SK-N-DZ (cell line): ENCODE measurements around the gene SORCS2.

ENCODE experiments used
- DNase-seq: peaks from one replicate; pipeline ENCODE4 v3.0.0-alpha.2; 2015; ENCODE audit warnings: low spot score

The SORCS2 gene

GRCh38 chr4:7353046-7353790, 160.9 kb downstream of the SORCS2 start:
- no peak for DNase-seq

GRCh38 chr4:7353846-7354610, 161.7 kb downstream of the SORCS2 start:
- DNase-seq = no peak

DNA sequence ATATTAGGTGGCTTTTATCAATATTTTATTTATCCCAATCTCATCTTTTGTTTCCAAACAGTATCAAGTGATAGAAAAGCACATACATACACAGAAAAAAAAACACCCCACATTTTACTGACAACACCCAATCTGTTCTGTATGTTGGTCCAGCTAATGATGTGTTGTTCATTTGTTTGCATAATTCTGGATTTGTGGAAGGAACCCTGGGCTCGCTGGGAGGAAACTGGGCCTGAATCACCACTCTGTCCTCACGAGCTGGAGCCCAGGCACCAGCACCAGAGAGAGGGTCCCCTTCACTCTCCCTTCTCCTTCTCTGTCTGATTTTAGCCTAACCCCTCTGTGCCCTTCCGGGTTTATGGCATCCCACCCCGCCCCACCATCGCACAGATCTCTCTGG, 162.6 kb downstream of the SORCS2 start:
- no peak for DNase-seq

DNA sequence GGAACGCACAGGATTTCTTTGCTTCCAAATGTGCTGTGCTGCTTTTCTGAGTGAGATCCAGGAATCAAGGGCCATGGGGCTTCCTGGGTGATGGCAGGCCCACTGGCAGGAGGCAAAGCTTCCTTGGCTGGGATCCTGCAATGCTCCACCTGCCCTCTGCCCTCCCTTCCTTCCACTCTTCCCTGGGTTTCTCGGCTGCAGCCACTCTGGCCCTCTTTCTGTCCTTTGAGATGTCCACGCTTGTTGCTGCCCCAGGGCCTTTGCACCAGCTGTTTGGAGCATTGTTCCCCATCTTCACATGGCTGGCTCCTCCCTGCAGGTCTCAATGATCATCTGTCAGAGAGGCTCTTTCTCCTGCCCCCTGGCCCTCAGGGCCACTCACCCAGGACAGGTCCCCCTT, 163.5 kb downstream of the SORCS2 start:
- no peak for DNase-seq

GRCh38 chr4:7356667-7357310, 164.5 kb downstream of the SORCS2 start:
- no peak for DNase-seq

DNA sequence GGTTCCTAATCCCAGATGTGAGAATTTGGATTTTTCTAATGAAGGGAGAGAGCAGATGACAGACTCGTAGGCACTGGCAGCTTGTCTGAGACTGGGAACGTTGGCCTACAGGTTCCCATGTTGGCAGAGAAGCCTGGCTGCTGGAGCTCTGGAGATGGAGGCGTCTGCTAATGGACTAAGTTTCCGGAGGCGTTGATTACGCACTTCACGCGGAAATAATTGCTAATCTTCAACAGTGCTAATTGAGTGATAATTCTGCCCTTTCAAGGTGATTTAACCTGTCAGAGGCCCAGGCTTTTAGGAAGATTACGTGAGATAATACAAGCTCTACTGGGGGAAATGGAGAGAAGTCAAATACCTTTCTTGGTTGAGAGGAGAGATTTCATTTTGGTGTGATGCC, 165.0 kb downstream of the SORCS2 start:
- DNase-seq = no peak

- DNase-seq = no peak
Observed at GRCh38 chr4:7358100-7358735, 165.9 kb downstream of the SORCS2 start.

DNA sequence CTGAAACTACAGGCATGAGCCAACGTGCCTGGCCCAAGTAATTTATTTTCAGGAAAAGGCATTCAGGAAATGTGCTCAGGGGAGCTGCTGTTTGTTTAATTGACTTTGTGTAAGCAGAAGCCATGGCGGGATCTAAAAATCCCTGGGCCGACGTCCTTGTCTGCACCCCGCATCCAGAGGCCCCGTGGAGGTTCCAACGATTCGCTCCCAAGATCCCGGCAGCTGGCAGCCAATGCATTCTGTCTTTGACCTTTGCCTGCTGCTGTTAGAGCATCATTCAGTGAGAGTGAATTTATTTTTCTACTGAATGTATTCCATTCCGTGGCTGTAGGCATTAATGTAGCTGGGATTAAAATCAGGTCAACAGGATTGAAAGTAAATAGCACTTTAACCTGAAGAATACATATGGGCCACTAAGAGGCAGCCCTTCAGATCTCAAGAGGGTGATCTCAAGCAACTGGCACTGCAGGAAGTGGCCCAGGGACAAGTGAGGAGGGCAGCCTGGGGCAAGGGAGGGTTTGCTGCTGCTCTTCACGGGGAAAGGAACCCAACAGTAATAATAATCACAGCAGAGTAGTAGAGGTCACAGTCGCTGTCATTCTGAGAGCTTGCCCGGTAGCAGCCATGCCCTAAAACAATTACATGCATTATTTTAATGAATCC, 167.2 kb downstream of the SORCS2 start:
- no peak for DNase-seq

- DNase-seq = no peak
Observed at GRCh38 chr4:7360806-7361205, 168.5 kb downstream of the SORCS2 start.

GRCh38 chr4:7361280-7361895, 169.1 kb downstream of the SORCS2 start:
- DNase-seq = no peak

- DNase-seq = no peak
Observed at GRCh38 chr4:7362341-7362740, 170.0 kb downstream of the SORCS2 start.

DNA sequence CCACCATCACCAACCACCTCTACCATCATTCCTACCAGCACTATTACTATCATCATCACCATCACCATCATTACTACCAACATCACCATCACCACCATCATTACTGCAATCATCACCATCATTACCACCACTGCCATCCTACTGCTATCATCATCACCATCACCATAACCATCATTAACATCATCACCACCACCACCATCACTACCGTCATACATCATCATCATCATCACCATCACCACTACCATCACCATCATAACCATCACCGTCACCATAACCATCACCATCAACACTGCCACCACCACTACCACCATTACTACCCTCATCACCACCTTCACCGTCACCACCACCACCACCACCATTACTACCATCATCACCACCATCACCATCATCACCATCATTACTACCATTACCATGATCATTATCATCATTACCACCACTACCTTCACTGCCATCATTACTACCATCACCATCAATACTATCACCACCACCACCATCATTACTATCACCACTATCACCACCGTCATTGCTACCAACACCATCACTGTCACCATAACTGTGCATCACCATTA, 170.6 kb downstream of the SORCS2 start:
- no peak for DNase-seq

DNA sequence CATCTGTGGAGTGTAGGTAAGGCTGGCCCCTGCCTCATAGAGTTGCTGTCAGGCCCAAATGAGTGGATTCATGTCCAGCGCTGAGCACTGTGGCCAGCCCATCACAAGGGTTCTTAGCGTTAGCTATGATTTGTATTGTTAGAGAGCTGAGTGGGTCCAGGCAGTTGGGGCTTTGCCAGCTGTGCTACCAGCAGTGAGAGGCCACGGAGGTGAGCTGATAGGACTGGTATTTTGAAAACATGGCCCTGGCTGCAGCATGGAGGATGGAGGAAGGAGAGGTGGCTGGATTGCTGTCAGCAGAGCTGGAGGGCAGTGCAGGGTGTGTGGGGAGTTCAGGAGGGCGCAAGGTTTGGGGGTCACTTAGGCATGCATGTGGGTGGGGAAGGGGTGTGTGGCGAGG, 172.6 kb downstream of the SORCS2 start:
- no peak for DNase-seq

DNA sequence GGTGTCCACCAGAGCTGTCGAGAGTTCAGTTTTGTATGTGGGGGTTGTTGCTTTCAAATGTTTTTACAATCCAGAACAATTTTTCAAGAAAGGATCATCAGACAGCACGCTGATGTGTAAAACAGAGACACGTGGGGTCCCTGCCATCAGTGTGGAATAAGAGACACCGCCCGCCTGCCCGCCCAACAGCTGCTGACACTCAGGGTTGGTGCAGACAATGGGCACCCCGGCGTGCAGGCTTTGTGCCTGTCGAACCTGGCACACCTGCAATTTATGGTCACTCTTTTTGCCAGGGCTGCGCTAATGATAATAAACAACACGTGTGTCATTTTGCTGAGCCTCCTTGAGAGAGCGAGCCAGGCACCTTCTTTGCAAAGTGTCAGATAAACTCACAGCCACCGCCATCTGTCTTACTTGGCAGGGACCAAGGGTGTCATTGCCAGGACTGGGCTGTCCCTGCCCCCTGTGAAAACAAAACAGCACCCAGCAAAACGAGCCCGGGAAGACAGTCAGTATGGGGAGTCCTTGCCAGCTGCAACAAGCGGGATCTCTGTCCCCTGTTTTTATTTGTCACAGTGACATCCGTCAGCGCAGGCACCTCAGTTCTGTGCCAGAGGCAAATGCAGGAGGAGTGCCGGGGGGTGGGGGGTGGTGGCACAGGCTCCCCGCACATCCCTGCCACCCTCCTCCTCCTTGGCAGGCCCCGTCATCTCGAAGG, 173.3 kb downstream of the SORCS2 start:
- no peak for DNase-seq

DNA sequence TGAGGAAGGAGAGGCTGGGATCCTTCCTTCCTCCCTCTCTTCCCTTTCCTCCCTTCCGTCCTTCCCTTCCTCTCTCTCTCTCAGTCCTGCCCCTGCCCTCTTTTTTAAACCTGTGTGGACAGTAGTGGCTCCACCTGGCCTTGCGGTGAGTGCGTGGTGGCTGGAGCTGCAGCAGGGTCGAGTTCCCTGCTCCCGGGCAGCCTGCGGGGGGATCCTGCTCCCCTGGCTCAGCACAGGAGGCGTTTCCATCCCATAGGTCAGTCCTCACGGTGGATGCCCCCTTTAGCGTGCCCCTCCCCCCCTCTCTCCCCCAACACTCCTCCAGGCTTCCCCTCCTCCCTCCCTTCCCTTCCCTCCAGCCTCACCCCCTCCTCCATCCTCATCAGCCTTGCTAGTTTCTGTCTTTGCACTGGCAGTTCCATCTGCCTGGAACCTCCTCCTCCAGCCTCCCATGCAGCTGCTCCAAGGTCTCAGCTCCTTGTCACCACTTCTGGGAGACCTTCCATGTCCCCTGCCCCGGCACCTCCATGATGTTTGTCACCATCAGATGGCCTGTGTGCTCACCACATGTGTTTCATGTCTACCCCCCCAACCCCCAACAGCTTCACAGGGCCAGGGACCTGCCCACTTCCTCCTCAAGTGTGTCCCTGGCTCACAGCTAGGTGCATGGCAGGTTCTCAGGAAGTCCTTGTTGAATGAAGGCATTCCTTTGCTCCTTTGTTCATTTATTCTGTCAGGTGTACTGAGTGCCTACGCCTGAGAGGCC, 174.0 kb downstream of the SORCS2 start:
- DNase-seq = no peak

- DNase-seq = no peak
Observed at GRCh38 chr4:7366954-7367353, 174.6 kb downstream of the SORCS2 start.

GRCh38 chr4:7367406-7367805, 175.1 kb downstream of the SORCS2 start:
- DNase-seq = no peak

DNA sequence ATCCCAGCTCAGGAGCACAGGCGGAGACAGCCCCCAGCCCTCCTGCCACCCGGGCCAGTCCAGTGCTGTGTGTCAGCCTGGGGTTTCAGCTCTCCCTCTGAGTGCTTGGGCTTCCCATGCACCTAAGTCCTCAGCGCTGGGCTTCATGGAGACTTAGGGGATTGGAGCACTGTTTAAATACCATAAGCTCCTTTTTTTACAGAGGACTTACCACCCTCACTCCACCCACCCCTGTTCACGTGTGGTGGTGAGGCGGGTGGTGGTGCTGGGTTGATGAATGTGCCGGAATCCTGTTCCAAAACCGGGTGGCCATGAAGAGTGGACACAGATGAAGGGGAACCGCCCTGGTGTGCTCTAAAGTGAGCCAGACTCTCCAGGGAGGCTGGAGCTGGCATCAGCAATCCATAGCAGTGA, 175.5 kb downstream of the SORCS2 start:
- DNase-seq = no peak

DNA sequence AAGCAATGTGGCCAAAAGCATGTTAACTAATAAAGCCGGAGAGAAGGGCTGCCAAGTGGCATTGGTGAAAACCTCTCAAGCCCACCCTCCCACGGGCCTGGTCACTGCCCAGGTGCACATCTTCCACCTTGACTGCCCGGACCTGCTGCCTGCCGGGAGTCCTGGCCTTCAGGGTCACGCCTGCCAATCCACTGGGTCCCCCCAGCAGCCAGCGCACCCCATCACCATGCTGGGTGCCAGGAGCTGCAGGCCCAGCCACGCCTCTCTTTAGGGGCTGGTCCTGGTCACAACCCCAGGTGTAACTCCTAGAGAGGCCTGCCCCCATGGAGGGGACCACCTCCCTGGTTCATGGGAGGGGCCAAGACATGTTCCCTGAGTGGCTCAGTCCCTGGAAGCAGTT, 176.0 kb downstream of the SORCS2 start:
- DNase-seq = no peak
